Type B pancreatic cell (in vitro differentiated cells): ENCODE results near the gene EXOC3L2. TPM values are rescaled to one million over a fixed set of nuclear protein-coding genes. Genes with fewer than 3 reads are reported as not detected.

Source experiments
- DNase-seq: peaks from one replicate; pipeline ENCODE4 v3.0.0; 2021; ENCODE audit warnings: mixed read lengths; ENCODE audit not compliant: unreplicated experiment; ENCODE audit errors: extremely low spot score
- H3K27ac Mint-ChIP-seq: 2 replicates; pipeline ENCODE4 v1.8.0; 2021; ENCODE audit warnings: mild to moderate bottlenecking, mixed read lengths
- H3K27me3 Mint-ChIP-seq: 2 replicates; pipeline ENCODE4 v1.8.0; 2021; ENCODE audit warnings: mixed read lengths
- H3K36me3 Mint-ChIP-seq: 2 replicates; pipeline ENCODE4 v1.8.0; 2021; ENCODE audit warnings: mixed read lengths
- H3K4me1 Mint-ChIP-seq: one replicate; pipeline ENCODE4 v1.8.0; 2021; ENCODE audit warnings: mixed read lengths; ENCODE audit not compliant: unreplicated experiment
- H3K4me3 Mint-ChIP-seq: 2 replicates; pipeline ENCODE4 v1.8.0; 2021; ENCODE audit warnings: mild to moderate bottlenecking, mixed read lengths
- H3K9me3 Mint-ChIP-seq: 2 replicates; pipeline ENCODE4 v1.8.0; 2021; ENCODE audit warnings: mixed read lengths
- total RNA-seq: library from RNA; stranded (reverse); gene quantifications from 2 replicates; pipeline ENCODE4 v1.2.1, GENCODE V29; 2021; ENCODE audit warnings: low replicate concordance
- TF ChIP-seq, protein P1 (sequence below): fragments of 200-600 bp; sonication (generic); conservative IDR thresholded peaks from 2 replicates; pipeline ENCODE4 v1.5.0; 2021; ENCODE audit warnings: antibody characterized with exemption, mild to moderate bottlenecking

Gene EXOC3L2
- total RNA-seq, 1 donor from 2014 or later, result 0.60 TPM

DNA sequence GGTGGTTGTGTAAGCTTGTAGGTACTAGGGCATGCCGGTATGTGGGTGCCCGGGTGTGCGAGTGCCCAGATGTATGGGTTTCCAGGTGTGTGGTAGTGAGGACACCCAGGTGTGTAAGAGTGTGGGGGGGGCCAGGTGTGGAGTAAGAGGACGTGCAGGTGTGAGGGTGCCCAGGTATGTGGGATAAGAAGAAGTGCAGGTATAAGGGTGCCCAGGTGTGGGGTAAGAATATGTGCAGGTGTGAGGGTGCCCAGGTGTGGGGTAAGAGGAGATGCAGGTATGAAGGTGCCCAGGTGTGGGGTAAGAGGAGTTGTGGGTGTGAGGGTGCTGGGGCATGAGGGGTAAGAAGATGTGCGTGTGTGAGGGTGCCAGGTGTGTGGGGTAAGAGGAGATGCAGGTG lies 20.2 kb upstream of the EXOC3L2 start:
- Mint-ChIP-seq H3K27me3 (no peaks in the 10 kb centered on the region), H3K9me3 (no peaks in the 10 kb centered on the region)

DNA sequence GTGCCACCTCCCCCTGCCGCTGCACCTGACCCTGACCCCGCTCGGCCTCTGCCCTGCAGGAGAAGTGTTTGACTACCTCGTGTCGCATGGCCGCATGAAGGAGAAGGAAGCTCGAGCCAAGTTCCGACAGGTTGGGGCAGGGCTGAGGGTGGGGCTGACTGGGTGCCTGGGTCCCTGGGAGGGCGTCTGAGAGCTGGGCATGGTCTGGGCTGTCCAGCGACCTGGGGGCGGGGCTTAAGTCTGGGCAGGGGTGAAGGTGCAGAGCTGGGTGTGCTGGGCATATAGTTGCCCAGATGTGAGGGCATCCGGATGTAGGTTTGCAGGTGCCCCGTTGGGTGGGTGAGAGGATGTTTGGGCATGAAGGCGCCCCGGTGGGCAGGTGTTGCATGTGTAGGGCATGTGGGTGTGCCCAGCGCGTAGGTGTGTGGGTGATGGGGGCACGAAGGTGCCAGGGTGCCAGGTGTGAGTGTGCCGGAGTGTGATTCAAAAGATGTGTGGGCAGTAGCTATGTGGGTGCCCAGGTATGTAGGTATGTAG lies 19.6 kb upstream of the EXOC3L2 start:
- TF ChIP-seq, protein P1, sequence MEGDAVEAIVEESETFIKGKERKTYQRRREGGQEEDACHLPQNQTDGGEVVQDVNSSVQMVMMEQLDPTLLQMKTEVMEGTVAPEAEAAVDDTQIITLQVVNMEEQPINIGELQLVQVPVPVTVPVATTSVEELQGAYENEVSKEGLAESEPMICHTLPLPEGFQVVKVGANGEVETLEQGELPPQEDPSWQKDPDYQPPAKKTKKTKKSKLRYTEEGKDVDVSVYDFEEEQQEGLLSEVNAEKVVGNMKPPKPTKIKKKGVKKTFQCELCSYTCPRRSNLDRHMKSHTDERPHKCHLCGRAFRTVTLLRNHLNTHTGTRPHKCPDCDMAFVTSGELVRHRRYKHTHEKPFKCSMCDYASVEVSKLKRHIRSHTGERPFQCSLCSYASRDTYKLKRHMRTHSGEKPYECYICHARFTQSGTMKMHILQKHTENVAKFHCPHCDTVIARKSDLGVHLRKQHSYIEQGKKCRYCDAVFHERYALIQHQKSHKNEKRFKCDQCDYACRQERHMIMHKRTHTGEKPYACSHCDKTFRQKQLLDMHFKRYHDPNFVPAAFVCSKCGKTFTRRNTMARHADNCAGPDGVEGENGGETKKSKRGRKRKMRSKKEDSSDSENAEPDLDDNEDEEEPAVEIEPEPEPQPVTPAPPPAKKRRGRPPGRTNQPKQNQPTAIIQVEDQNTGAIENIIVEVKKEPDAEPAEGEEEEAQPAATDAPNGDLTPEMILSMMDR, result no peak

More for the DNA sequence above, 20.2 kb upstream of the EXOC3L2 start:
- H3K4me1 Mint-ChIP-seq, result no peaks in the 10 kb centered on the region
- TF ChIP-seq, protein P1, result no peak
- H3K27ac Mint-ChIP-seq, result no peak overlapping the region
- no peak for DNase-seq
- no peak overlapping the region for H3K4me3 Mint-ChIP-seq
- H3K36me3 Mint-ChIP-seq, result peaks cover 5% of the 10 kb centered on the region

DNA sequence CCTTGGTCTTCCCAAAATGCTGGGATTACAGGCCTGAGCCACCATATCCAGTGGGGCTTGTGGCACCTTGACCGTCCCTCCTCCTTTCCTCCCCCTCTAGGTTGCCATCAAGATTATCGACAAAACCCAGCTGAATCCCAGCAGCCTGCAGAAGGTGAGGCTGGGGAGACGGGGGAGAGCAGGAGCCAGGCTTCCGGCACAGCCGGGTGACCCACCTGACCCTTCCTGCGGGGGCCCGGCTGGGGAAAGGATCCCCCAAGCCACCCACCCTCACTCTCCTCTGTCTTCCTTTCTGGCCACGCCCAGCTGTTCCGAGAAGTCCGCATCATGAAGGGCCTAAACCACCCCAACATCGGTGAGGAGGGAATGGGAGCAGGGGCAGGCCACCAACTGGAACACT lies 17.8 kb upstream of the EXOC3L2 start:
- Mint-ChIP-seq H3K27ac (no peak overlapping the region), H3K36me3 (peaks cover 5% of the 10 kb centered on the region), H3K27me3 (no peaks in the 10 kb centered on the region), H3K9me3 (no peaks in the 10 kb centered on the region), H3K4me1 (no peaks in the 10 kb centered on the region), H3K4me3 (no peak overlapping the region)
- TF ChIP-seq, protein P1, result no peak
- no peak for DNase-seq

More for the DNA sequence above, 19.6 kb upstream of the EXOC3L2 start:
- no peak for DNase-seq
- Mint-ChIP-seq H3K4me1 (no peaks in the 10 kb centered on the region), H3K36me3 (peaks cover 5% of the 10 kb centered on the region), H3K4me3 (no peak overlapping the region), H3K27me3 (no peaks in the 10 kb centered on the region), H3K9me3 (no peaks in the 10 kb centered on the region), H3K27ac (no peak overlapping the region)

DNA sequence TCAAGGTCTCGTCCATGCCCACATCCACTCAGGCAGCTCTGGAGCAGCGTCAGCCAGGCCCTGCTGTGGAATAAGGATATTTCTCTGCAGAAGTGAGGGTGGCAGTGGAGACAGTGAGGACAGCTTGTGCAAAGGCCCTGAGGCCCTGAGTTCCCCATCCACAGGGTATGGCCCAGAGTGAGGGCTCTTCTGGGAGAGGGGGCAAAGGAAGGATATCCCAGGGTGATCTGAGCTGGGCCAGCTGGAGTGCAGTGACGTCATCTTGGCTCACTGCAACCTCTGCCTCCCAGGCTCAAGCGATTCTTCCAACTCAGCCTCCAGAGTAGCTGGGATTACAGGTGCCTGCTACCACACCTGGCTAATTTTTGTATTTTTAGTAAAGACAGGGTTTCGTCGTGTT lies 17.4 kb upstream of the EXOC3L2 start:
- H3K4me3 Mint-ChIP-seq, result no peak overlapping the region
- no peak for DNase-seq

DNA sequence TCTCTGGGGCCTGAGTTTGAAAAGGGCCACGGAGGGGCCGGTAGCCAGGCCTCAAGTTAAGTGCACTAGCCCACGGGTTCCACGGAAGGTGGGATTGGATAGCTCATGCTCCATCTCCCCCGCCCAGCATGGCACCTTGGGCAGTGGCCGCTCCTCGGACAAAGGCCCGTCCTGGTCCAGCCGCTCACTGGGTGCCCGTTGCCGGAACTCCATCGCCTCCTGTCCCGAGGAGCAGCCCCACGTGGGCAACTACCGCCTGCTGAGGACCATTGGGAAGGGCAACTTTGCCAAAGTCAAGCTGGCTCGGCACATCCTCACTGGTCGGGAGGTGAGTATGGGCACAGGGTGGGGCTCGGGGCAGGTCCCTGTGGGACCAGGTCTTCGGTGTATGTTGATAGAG lies 13.7 kb upstream of the EXOC3L2 start:
- H3K9me3 Mint-ChIP-seq, result no peaks in the 10 kb centered on the region
- no peaks in the 10 kb centered on the region for H3K27me3 Mint-ChIP-seq
- H3K4me1 Mint-ChIP-seq, result peaks cover 6% of the 10 kb centered on the region

More for the DNA sequence above, 17.4 kb upstream of the EXOC3L2 start:
- Mint-ChIP-seq H3K27me3 (no peaks in the 10 kb centered on the region), H3K4me1 (no peaks in the 10 kb centered on the region), H3K27ac (no peak overlapping the region), H3K36me3 (peaks cover 5% of the 10 kb centered on the region), H3K9me3 (no peaks in the 10 kb centered on the region)
- TF ChIP-seq, protein P1, result no peak

More for the DNA sequence above, 13.7 kb upstream of the EXOC3L2 start:
- Mint-ChIP-seq H3K36me3 (no peaks in the 10 kb centered on the region), H3K27ac (no peak overlapping the region), H3K4me3 (no peak overlapping the region)
- DNase-seq, result no peak
- TF ChIP-seq, protein P1, result no peak
